ENCODE measurements around the gene TSHZ2.

Gene TSHZ2

DNA sequence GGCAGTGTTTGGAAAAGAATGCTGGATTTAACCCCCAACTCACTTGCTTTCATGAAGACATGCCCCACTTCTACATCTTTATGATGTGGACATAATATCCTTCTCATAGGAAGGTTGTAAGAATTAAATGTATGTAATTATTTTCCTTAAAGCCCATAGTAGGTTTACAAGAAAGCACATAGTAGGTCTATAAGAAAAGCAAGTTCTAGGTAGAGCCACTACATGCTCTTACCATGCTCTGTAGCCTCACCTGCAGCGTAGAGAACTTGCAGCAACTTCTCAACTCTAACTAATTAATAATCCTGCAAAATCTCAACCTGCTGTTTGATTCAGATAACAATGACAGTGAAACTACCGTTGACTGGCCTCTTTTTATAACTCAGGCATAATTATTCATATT, 288.4 kb downstream of the TSHZ2 start:
- TF ChIP-seq, protein P1, sequence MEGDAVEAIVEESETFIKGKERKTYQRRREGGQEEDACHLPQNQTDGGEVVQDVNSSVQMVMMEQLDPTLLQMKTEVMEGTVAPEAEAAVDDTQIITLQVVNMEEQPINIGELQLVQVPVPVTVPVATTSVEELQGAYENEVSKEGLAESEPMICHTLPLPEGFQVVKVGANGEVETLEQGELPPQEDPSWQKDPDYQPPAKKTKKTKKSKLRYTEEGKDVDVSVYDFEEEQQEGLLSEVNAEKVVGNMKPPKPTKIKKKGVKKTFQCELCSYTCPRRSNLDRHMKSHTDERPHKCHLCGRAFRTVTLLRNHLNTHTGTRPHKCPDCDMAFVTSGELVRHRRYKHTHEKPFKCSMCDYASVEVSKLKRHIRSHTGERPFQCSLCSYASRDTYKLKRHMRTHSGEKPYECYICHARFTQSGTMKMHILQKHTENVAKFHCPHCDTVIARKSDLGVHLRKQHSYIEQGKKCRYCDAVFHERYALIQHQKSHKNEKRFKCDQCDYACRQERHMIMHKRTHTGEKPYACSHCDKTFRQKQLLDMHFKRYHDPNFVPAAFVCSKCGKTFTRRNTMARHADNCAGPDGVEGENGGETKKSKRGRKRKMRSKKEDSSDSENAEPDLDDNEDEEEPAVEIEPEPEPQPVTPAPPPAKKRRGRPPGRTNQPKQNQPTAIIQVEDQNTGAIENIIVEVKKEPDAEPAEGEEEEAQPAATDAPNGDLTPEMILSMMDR (conservative IDR thresholded peaks at IDR 0.05; ENCODE audit: low read depth, low read length): no peak
- no peak for DNase-seq (ENCODE audit: low read depth)
- no peak overlapping the region for H3K4me3 ChIP-seq (ENCODE audit: low read depth, low read length)

DNA sequence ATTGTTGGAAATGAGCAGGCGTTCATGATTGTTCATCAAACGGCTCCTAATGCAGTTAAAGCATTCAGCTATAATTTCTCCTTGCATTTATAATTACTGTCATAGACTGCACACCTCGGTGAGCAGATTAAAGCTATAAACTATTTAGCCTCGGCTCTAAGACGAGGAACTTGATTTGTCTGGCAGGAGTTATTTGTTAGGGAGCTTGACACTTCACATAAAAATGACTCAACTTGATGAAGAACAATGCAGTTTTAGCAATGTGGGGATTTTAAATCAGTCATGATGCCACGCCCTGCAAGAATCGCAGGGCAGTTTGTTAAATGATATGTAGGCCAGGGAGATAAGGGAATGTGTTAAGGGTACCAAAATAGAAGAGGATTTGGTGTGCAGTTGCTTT, 290.2 kb downstream of the TSHZ2 start:
- TF ChIP-seq, protein P1 (conservative IDR thresholded peaks at IDR 0.05; ENCODE audit: low read depth, low read length): no peak
- DNase-seq (ENCODE audit: low read depth): no peak
- no peak overlapping the region for H3K4me3 ChIP-seq (ENCODE audit: low read depth, low read length)

DNA sequence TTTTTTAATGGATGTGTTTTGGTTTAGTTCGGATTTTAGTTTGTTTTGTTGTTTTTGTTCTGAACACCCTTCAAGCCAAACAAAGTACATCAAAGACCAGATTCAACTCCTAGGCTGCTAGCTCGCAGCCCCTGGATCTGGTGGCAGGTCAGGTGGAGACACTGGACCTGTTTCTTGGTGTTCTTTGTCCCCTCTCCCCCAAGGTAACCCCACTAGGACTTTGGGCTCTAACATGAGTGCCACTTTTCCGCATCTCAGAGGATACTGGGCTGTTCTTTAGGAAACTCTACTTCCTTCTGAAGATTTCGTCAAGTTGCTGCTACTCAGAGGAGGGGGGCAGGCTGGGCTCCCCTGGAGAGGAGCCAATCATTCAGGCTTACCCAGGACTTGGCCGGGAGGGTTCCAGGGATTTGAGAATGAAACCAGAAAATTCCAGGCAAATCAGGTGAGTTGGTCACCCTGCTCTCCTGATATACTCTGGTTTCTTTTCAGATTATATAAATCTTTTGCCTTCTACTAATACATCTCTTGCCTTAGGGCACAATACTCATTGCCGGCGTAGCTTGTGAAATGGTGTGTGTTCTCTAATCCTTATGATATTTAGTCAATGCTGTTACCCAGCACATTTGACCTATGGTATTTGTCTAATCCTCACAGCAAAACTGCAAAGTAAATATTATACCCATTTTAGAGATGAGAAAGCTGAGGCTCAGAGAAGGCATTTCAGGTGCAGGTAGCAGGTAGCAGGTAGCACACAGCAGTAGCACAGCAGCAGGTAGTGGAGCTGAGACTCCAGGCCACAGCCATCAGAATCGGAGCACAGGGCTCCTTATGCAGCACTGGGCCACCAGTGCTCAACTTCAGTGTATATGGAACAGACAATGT, 291.6 kb downstream of the TSHZ2 start:
- no peak overlapping the region for H3K4me3 ChIP-seq (ENCODE audit: low read depth, low read length)
- TF ChIP-seq, protein P1 (conservative IDR thresholded peaks at IDR 0.05; ENCODE audit: low read depth, low read length): no peak
- DNase-seq (ENCODE audit: low read depth): no peak

DNA sequence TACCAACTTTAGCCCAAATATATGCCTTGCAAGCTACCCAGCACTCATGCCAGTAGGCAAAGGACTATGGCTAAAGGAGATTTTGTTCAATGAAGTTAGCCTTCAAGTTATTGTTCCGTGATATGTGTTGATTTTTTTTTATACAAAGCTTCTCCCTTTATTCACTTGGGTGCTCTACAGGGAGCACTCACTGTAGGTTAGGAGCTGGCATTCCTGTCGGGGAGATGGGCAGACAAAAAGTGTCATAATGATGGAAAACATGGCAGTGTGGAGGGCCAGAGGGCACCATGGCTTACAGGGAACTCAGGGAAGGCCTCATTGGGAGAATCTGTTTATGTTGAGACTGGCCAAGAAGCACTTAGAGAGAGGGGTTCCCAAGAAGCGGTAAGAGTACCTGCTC, 292.4 kb downstream of the TSHZ2 start:
- H3K4me3 ChIP-seq (ENCODE audit: low read depth, low read length): no peak overlapping the region
- TF ChIP-seq, protein P1 (conservative IDR thresholded peaks at IDR 0.05; ENCODE audit: low read depth, low read length): no peak
- DNase-seq (ENCODE audit: low read depth): no peak

DNA sequence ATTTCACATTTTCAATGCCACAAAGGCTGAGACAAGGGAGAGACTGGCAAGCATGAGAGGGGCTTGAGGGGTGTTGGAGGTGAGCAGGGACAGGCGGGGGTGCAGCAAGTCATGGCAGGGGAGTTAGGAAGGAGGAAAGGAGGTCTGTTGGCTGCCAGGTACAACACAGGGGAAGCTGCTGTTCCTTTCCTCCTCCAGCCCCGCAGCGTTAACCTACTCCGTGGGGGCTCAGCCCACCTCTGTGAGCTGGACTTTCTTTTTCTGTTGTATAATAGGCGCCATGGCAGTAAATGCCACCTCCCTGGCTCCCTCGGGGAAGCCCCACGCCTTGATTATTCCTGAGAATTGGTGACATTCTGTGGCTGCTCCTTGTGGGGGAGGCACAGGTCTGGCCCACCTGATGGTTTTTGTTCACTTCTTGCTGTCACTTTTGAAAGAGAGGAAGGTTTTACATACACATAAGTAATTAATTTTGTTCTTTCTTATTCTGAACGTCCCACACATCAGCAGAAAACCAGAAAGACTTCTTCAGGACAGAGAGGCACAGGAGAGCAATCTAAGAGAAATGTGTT, 293.2 kb downstream of the TSHZ2 start:
- DNase-seq (ENCODE audit: low read depth): no peak
- TF ChIP-seq, protein P1 (conservative IDR thresholded peaks at IDR 0.05; ENCODE audit: low read depth, low read length): no peak
- H3K4me3 ChIP-seq (ENCODE audit: low read depth, low read length): no peak overlapping the region

DNA sequence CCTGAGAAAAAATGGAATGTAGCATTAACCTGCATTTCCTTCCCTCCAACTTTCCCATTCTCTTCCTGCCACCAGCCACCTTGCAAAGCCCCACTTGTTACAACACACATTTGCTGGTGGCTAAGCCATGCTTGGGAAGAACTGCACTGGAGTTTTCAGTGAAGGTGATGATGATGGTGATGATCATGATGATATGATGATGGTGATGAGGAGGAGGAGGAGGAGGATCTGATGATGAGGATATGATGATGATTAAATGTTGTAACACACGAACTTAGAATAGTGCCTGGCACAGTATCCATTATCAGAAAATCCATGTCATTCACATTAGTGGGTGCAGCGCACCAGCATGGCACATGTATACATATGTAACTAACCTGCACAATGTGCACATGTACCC, 297.2 kb downstream of the TSHZ2 start:
- TF ChIP-seq, protein P1 (conservative IDR thresholded peaks at IDR 0.05; ENCODE audit: low read depth, low read length): no peak
- H3K4me3 ChIP-seq (ENCODE audit: low read depth, low read length): no peak overlapping the region
- no peak for DNase-seq (ENCODE audit: low read depth)
